Smooth muscle cell of trachea (primary cell): ENCODE data around the gene GOLGA8S. TPM values are rescaled to one million over a fixed set of nuclear protein-coding genes. Genes with fewer than 3 reads are reported as not detected.

Experiments used
- total RNA-seq: library from RNA; depleted of rRNA; stranded (reverse); fragments of >200 nt; gene quantifications from 2 replicates; pipeline ENCODE4 v1.2.1, GENCODE V29; 2014

The GOLGA8S gene, protein sequence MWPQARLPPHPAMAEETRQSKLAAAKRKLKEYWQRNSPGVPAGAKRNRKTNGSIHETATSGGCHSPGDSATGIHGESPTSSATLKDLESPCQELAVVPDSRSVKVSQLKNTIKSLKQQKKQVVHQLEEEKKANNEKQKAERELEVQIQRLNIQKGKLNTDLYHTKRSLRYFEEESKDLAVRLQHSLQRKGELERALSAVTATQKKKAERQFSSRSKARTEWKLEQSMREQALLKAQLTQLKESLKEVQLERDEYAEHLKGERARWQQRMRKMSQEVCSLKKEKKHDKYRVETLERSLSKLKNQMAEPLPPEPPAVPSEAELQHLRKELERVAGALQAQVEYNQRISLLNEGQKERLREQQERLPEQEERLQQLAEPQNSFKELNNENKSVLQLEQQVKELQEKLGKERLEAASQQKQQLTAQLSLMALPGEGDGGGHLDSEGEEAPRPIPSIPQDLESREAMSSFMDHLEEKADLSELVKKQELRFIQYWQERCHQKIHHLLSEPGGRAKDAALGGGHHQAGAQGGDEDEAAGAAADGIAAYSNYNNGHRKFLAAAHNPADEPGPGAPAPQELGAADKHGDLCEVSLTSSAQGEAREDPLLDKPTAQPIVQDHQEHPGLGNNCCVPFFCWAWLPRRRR
- total RNA-seq: under 0.01 and 0.15 TPM in 2 replicates

DNA sequence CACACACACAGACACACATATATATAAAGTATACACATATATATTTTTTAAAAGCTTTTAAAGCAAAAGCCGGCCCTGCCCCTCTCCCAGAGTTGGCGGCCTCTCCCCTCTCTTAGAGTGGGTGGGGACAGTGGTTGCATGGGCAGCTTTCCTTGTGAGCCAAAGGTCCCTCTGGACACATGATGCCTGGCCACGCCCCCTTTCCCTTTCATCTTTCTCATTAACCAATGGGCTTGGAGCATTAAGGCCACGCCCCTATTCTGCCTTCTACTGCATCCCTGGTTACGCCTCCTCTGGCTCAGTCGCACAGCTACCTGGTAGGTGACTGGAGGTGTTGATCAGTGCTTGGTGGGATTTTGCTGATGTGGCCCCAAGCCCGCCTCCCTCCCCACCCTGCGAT lies at the start of gene GOLGA8S:
Gene GOLGA8S, plus strand, starts transcription at position 301 of the 400 bp plus-strand sequence. Its CDS starts 62 bp downstream, at position 363.

DNA sequence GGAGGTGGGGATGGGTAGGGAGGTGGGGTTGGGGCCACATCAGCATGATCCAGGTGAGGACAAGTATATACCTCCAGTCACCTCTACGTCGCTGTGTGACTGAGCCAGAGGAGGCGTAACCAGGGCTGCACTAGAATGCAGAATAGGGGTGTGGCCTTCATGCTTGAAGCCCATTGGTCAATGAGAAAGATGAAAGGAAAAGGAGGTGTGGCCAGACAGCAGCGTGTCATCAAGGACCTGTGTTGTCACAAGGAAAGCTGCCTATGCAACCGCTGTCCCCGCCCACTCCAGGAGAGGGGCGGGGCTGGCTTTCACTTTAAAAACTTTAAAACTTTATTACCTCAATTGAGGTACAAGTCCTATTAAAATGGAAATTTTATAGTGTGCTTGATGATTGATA lies 20.5 kb upstream of the GOLGA8S start, which contains the start of gene GOLGA6L26:
Gene GOLGA6L26, minus strand, starts transcription at position 101 of the 400 bp plus-strand sequence. Its CDS starts 61 bp downstream, at position 40.

Other genes starting within 250 kb of the GOLGA8S start
- not detected in 2 replicates for gene GOLGA6L1, start 217.9 kb upstream of the GOLGA8S start, total RNA-seq
- gene GOLGA6L26, start 20.6 kb upstream of the GOLGA8S start, total RNA-seq: not detected in 2 replicates
- not detected in 2 replicates for gene GOLGA6L2, start 92.5 kb downstream of the GOLGA8S start, total RNA-seq
- 1.3 and 3.0 TPM in 2 replicates for gene MKRN3, start 210.9 kb downstream of the GOLGA8S start, total RNA-seq